Esophagus mucosa (tissue), 1 donor: Measurements from ENCODE around the gene ADARB1. TPM values are rescaled to one million over a fixed set of nuclear protein-coding genes. Genes with fewer than 3 reads are reported as not detected.

ENCODE experiments used
- ATAC-seq: fragments of 200-7000 bp; cut with Tn5 transposase; one replicate; pipeline ENCODE4 v1.9.1; 2020
- total RNA-seq: library from RNA; stranded (reverse); gene quantifications from one replicate; pipeline ENCODE4 v1.2.4, GENCODE V29; 2023
- donor health status: DM: yes; HTN: yes; CAD: no.

The ADARB1 gene
- total RNA-seq, 1 donor from 2014 or later = 5.9 TPM

- ATAC-seq = no peak
These were observed 193.0 kb downstream of the ADARB1 start for GRCh38 chr21:45267390-45267760.

- no peak for ATAC-seq
These were observed 195.5 kb downstream of the ADARB1 start for GRCh38 chr21:45269861-45270260.

GRCh38 chr21:45270306-45270821 is 196.0 kb downstream of the ADARB1 start:
- ATAC-seq = no peak

Other genes with a start within 250 kb of the ADARB1 start
- 67.1 TPM for gene PTTG1IP, start 200.9 kb upstream of the ADARB1 start, total RNA-seq
- 7.1 TPM for gene ITGB2, start 153.7 kb upstream of the ADARB1 start, total RNA-seq
- gene SLX9, start 134.6 kb upstream of the ADARB1 start, total RNA-seq = 27.2 TPM
- 6.2 TPM for gene POFUT2, start 213.3 kb downstream of the ADARB1 start, total RNA-seq